Osteoblast (primary cell): ENCODE results near the gene IRF4. TPM values are rescaled to one million over a fixed set of nuclear protein-coding genes. Genes with fewer than 3 reads are reported as not detected.

Experiments used
- DNase-seq: peaks from one replicate; pipeline ENCODE4 v3.0.0; 2011; ENCODE audit warnings: low spot score, mixed read lengths; ENCODE audit not compliant: insufficient read length; ENCODE audit errors: missing footprints
- H2AFZ ChIP-seq: 2 replicates; pipeline ENCODE4 v1.6.0; 2011; ENCODE audit warnings: mild to moderate bottlenecking, low read length
- H3K27ac ChIP-seq: 2 replicates; pipeline ENCODE4 v1.5.1; 2011; ENCODE audit warnings: mild to moderate bottlenecking, low read depth, low read length, moderate library complexity
- H3K27me3 ChIP-seq: 2 replicates; pipeline ENCODE4 v1.6.0; 2012; ENCODE audit warnings: mild to moderate bottlenecking, control low read depth, inconsistent platforms, low read length, moderate library complexity; ENCODE audit not compliant: insufficient read depth
- H3K36me3 ChIP-seq: 2 replicates; pipeline ENCODE4 v1.5.1; 2011; ENCODE audit warnings: mild to moderate bottlenecking, low read length, control low read depth, moderate library complexity; ENCODE audit not compliant: insufficient read depth
- H3K4me1 ChIP-seq: 2 replicates; pipeline ENCODE4 v1.5.1; 2011; ENCODE audit warnings: mild to moderate bottlenecking, low read length, control low read depth, moderate library complexity; ENCODE audit not compliant: insufficient read depth
- H3K4me2 ChIP-seq: 2 replicates; pipeline ENCODE4 v1.6.0; 2011; ENCODE audit warnings: mild to moderate bottlenecking, low read length; ENCODE audit not compliant: insufficient read depth
- H3K4me3 ChIP-seq: fragments of 200-600 bp; sonication (generic); 3 replicates; pipeline ENCODE4 v1.5.1; 2012; ENCODE audit warnings: mild to moderate bottlenecking, low read length, inconsistent platforms; ENCODE audit not compliant: insufficient read depth
- H3K79me2 ChIP-seq: 2 replicates; pipeline ENCODE4 v1.6.0; 2012; ENCODE audit warnings: mild to moderate bottlenecking, low read length, control low read depth, inconsistent platforms; ENCODE audit not compliant: insufficient read depth
- H3K9me3 ChIP-seq: 2 replicates; pipeline ENCODE4 v1.5.1; 2011; ENCODE audit warnings: low read depth, low read length, control low read depth
- H4K20me1 ChIP-seq: 2 replicates; pipeline ENCODE4 v1.6.0; 2012; ENCODE audit warnings: mild to moderate bottlenecking, low read length, control low read depth; ENCODE audit not compliant: insufficient read depth
- CTCF ChIP-seq: IDR thresholded peaks from 2 replicates; pipeline ENCODE4 v1.5.1; 2011; ENCODE audit warnings: mild to moderate bottlenecking, low read depth, low read length, moderate library complexity; ENCODE audit errors: extremely low read depth
- total RNA-seq: library from RNA; depleted of rRNA; stranded (reverse); fragments of >200 nt; gene quantifications from 2 replicates; pipeline ENCODE4 v1.2.3, GENCODE V29; 2012

The IRF4 gene
- total RNA-seq, 1 donor: under 0.01 TPM

DNA sequence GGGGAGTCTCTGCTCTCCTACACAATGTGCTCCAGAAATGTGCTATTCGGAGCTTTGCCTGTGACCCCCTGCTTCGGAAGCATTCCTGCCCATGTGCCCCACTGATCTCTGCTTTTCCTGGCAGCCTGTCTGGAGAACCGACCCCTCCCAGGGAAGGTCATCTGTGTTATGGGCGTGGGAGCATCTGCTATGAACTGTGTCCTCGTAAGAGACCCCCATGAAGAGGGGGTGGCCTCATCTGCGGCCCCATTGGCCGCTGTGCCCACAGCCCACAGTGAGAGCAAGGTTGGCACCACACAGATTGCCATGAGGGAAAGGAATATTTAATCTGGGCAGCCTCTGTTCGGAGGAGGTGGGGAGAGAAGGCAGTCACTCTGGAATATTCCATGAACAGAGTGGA, 32.7 kb upstream of the IRF4 start:
- no peak for DNase-seq
- H3K4me2 ChIP-seq: no peak overlapping the region
- H3K4me3 ChIP-seq: no peak overlapping the region

DNA sequence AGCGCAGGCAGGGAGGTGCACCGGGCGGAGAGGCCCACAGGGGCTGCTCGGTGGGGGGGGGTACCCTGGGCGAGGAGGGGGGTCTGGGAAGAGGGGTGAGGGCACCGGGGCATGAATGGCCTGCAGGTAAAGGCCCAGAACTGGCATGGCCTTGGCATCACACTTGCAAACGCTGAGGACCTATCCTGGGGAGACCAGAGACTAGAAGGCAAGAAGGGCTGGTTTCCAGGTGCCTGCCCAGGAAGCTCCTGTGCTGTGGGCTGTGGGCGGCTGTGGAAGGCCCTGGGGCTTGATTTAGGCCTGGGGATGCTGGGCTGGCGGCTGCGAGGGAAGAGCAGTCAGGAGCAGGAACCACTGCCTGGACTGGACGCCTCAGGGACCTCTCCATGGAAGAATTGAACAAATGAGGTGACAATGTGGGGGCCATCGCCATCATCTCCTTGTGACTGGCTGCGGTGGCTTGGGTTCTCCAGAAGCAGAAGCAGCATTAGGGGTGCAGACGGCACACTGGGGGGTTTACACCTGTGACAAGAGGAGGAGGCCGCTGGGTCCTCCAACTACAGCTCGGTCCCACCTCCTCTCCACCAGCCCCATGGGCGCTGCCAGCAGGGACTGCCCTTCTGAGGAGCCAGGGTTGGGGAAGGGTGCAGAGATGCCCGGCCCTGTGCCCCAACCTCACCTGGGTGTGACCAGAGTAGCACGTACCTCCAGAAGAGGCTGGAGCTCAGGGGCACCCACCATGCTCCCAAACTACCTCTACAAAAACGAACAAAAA, 32.1 kb upstream of the IRF4 start:
- Histone ChIP-seq H3K79me2 (no peaks in the 10 kb centered on the region), H2AFZ (no peak overlapping the region), H3K4me1 (no peaks in the 10 kb centered on the region), H3K27me3 (no peaks in the 10 kb centered on the region), H3K4me3 (no peak overlapping the region), H4K20me1 (peaks cover 2% of the 10 kb centered on the region), H3K9me3 (no peaks in the 10 kb centered on the region), H3K27ac (no peak overlapping the region), H3K36me3 (no peaks in the 10 kb centered on the region), H3K4me2 (no peak overlapping the region)
- DNase-seq: no peak
- TF ChIP-seq CTCF: no peak

More for the DNA sequence above, 32.7 kb upstream of the IRF4 start:
- Histone ChIP-seq H3K9me3 (no peaks in the 10 kb centered on the region), H3K79me2 (no peaks in the 10 kb centered on the region), H3K27me3 (no peaks in the 10 kb centered on the region), H3K36me3 (no peaks in the 10 kb centered on the region), H3K27ac (no peak overlapping the region), H4K20me1 (peaks cover 2% of the 10 kb centered on the region), H2AFZ (no peak overlapping the region), H3K4me1 (no peaks in the 10 kb centered on the region)
- TF ChIP-seq CTCF: no peak

DNA sequence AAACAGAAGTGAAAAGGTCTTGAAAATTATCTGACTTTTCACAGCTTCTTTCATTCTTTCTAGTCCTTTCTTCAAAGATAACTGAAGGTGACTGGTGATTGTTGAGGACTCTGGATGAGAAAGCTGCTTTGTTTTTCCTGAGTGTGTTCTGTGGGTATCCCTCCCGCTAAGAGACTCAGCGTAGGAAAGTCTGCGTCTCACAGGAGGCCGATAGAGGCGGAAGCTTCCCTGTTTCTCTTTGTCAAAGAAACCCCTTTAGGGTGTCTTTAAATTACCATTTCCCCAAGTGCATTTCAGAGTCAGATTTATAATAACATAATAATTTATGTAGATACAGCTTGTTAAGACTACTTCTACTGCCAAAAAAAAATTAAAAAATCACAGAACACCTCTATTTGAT, 31.2 kb upstream of the IRF4 start:
- Histone ChIP-seq H3K79me2 (no peaks in the 10 kb centered on the region), H3K36me3 (no peaks in the 10 kb centered on the region), H3K4me2 (no peak overlapping the region), H4K20me1 (peaks cover 2% of the 10 kb centered on the region), H3K9me3 (no peaks in the 10 kb centered on the region), H3K4me3 (no peak overlapping the region), H3K27ac (no peak overlapping the region), H3K27me3 (no peaks in the 10 kb centered on the region), H2AFZ (no peak overlapping the region), H3K4me1 (no peaks in the 10 kb centered on the region)
- DNase-seq: no peak
- TF ChIP-seq CTCF: no peak

GRCh38 chr6:360764-361373, 30.7 kb upstream of the IRF4 start:
- H3K27ac ChIP-seq: no peak overlapping the region
- no peak for DNase-seq
- no peak overlapping the region for H2AFZ ChIP-seq
- no peak for TF ChIP-seq CTCF
- no peaks in the 10 kb centered on the region for H3K36me3 ChIP-seq
- H3K79me2 ChIP-seq: no peaks in the 10 kb centered on the region
- H3K4me1 ChIP-seq: no peaks in the 10 kb centered on the region
- no peak overlapping the region for H3K4me2 ChIP-seq
- H4K20me1 ChIP-seq: peaks cover 2% of the 10 kb centered on the region
- no peaks in the 10 kb centered on the region for H3K9me3 ChIP-seq
- H3K4me3 ChIP-seq: no peak overlapping the region
- H3K27me3 ChIP-seq: no peaks in the 10 kb centered on the region
